ENCODE measurements around the gene SEC14L2. TPM values are rescaled to one million over a fixed set of nuclear protein-coding genes. Genes with fewer than 3 reads are reported as not detected.

Gene SEC14L2
- total and polyA plus RNA-seq, 2 experiments from 2014 or later, result 2.5 to 4.2 TPM

DNA sequence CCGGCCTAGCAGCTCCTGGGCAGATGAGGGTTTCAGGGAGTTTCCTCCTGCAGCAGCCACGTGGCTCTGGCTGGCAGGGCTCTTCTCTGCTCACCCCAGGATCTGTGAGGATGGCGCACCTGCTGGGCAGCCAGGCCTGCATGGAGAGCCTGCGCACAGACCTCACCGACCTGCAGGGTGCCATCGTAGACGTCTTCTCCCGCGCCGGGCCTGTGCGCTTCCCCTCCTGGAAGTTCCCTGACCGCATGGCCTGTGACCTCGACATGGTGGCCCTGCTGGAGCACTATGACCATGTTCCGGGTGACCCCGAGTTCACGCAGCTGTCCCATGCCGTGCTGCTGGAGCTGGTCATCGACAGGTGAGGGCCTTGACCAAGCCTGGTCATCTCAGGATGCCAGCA is 30.9 kb upstream of the SEC14L2 start:
- Mint-ChIP-seq H3K4me3 (no peak overlapping the region), H3K4me1 (peaks cover 20% of the 10 kb centered on the region), H3K36me3 (ENCODE audit: low read depth) (peaks cover 6% of the 10 kb centered on the region; the same call in 2 of the 3 replicates), H3K27me3 (ENCODE audit: insufficient read depth, low read depth, poor library complexity) (peaks cover 18% of the 10 kb centered on the region), H3K9me3 (no peaks in the 10 kb centered on the region), H3K27ac (no peak overlapping the region; the same call in 1 of the 2 replicates)
- no peaks in the 10 kb centered on the region for H3K9me2 ChIP-seq (ENCODE audit: insufficient read depth)
- H3K4me2 ChIP-seq, result no peak overlapping the region
- DNase-seq (ENCODE audit: low spot score) (no peak), ATAC-seq (no peak)
- H3K36me3 ChIP-seq (ENCODE audit: insufficient read depth), result no peaks in the 10 kb centered on the region
- H3K4me3 ChIP-seq, result no peak overlapping the region
- H2AFZ ChIP-seq, result no peak overlapping the region
- H3K27ac ChIP-seq (ENCODE audit: low read depth), result no peak overlapping the region
- H3K27me3 ChIP-seq (ENCODE audit: insufficient read depth), result no peaks in the 10 kb centered on the region
- H4K20me1 ChIP-seq (replicated peaks; ENCODE audit: insufficient read depth), result no peaks in the 10 kb centered on the region
- H3K79me2 ChIP-seq (replicated peaks; ENCODE audit: insufficient read depth), result no peaks in the 10 kb centered on the region
- no peak for TF ChIP-seq STAT1 (IDR thresholded peaks at IDR 0.05; ENCODE audit: unreplicated experiment)
- TF ChIP-seq NANOG (IDR thresholded peaks at IDR 0.05; ENCODE audit: borderline replicate concordance), result no peak
- TF ChIP-seq ZNF331 (CRISPR knock-in tag; IDR thresholded peaks at IDR 0.05; ENCODE audit: low read depth), result no peak
- no peak for TF ChIP-seq EZH2 (IDR thresholded peaks at IDR 0.05; ENCODE audit: low read depth, unreplicated experiment)
- TF ChIP-seq, protein P1, sequence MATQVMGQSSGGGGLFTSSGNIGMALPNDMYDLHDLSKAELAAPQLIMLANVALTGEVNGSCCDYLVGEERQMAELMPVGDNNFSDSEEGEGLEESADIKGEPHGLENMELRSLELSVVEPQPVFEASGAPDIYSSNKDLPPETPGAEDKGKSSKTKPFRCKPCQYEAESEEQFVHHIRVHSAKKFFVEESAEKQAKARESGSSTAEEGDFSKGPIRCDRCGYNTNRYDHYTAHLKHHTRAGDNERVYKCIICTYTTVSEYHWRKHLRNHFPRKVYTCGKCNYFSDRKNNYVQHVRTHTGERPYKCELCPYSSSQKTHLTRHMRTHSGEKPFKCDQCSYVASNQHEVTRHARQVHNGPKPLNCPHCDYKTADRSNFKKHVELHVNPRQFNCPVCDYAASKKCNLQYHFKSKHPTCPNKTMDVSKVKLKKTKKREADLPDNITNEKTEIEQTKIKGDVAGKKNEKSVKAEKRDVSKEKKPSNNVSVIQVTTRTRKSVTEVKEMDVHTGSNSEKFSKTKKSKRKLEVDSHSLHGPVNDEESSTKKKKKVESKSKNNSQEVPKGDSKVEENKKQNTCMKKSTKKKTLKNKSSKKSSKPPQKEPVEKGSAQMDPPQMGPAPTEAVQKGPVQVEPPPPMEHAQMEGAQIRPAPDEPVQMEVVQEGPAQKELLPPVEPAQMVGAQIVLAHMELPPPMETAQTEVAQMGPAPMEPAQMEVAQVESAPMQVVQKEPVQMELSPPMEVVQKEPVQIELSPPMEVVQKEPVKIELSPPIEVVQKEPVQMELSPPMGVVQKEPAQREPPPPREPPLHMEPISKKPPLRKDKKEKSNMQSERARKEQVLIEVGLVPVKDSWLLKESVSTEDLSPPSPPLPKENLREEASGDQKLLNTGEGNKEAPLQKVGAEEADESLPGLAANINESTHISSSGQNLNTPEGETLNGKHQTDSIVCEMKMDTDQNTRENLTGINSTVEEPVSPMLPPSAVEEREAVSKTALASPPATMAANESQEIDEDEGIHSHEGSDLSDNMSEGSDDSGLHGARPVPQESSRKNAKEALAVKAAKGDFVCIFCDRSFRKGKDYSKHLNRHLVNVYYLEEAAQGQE (IDR thresholded peaks at IDR 0.05; ENCODE audit: unreplicated experiment), result no peak
- TF ChIP-seq EZH2phosphoT487 (IDR thresholded peaks at IDR 0.05; ENCODE audit: unreplicated experiment), result no peak
- TF ChIP-seq JUNB (IDR thresholded peaks at IDR 0.05; ENCODE audit: unreplicated experiment), result no peak
- no peak for TF ChIP-seq ZNF114 (CRISPR knock-in tag; IDR thresholded peaks at IDR 0.05)
- TF ChIP-seq, protein P2, sequence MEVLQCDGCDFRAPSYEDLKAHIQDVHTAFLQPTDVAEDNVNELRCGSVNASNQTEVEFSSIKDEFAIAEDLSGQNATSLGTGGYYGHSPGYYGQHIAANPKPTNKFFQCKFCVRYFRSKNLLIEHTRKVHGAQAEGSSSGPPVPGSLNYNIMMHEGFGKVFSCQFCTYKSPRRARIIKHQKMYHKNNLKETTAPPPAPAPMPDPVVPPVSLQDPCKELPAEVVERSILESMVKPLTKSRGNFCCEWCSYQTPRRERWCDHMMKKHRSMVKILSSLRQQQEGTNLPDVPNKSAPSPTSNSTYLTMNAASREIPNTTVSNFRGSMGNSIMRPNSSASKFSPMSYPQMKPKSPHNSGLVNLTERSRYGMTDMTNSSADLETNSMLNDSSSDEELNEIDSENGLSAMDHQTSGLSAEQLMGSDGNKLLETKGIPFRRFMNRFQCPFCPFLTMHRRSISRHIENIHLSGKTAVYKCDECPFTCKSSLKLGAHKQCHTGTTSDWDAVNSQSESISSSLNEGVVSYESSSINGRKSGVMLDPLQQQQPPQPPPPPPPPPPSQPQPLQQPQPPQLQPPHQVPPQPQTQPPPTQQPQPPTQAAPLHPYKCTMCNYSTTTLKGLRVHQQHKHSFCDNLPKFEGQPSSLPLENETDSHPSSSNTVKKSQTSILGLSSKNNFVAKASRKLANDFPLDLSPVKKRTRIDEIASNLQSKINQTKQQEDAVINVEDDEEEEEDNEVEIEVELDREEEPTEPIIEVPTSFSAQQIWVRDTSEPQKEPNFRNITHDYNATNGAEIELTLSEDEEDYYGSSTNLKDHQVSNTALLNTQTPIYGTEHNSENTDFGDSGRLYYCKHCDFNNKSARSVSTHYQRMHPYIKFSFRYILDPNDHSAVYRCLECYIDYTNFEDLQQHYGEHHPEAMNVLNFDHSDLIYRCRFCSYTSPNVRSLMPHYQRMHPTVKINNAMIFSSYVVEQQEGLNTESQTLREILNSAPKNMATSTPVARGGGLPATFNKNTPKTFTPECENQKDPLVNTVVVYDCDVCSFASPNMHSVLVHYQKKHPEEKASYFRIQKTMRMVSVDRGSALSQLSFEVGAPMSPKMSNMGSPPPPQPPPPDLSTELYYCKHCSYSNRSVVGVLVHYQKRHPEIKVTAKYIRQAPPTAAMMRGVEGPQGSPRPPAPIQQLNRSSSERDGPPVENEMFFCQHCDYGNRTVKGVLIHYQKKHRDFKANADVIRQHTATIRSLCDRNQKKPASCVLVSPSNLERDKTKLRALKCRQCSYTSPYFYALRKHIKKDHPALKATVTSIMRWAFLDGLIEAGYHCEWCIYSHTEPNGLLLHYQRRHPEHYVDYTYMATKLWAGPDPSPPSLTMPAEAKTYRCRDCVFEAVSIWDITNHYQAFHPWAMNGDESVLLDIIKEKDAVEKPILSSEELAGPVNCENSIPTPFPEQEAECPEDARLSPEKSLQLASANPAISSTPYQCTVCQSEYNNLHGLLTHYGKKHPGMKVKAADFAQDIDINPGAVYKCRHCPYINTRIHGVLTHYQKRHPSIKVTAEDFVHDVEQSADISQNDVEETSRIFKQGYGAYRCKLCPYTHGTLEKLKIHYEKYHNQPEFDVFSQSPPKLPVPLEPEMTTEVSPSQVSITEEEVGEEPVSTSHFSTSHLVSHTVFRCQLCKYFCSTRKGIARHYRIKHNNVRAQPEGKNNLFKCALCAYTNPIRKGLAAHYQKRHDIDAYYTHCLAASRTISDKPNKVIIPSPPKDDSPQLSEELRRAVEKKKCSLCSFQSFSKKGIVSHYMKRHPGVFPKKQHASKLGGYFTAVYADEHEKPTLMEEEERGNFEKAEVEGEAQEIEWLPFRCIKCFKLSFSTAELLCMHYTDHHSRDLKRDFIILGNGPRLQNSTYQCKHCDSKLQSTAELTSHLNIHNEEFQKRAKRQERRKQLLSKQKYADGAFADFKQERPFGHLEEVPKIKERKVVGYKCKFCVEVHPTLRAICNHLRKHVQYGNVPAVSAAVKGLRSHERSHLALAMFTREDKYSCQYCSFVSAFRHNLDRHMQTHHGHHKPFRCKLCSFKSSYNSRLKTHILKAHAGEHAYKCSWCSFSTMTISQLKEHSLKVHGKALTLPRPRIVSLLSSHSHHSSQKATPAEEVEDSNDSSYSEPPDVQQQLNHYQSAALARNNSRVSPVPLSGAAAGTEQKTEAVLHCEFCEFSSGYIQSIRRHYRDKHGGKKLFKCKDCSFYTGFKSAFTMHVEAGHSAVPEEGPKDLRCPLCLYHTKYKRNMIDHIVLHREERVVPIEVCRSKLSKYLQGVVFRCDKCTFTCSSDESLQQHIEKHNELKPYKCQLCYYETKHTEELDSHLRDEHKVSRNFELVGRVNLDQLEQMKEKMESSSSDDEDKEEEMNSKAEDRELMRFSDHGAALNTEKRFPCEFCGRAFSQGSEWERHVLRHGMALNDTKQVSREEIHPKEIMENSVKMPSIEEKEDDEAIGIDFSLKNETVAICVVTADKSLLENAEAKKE (CRISPR knock-in tag; IDR thresholded peaks at IDR 0.05), result no peak
- TF ChIP-seq CREB1 (CRISPR knock-in tag; IDR thresholded peaks at IDR 0.05; ENCODE audit: low read depth), result no peak
- TF ChIP-seq, protein P3, sequence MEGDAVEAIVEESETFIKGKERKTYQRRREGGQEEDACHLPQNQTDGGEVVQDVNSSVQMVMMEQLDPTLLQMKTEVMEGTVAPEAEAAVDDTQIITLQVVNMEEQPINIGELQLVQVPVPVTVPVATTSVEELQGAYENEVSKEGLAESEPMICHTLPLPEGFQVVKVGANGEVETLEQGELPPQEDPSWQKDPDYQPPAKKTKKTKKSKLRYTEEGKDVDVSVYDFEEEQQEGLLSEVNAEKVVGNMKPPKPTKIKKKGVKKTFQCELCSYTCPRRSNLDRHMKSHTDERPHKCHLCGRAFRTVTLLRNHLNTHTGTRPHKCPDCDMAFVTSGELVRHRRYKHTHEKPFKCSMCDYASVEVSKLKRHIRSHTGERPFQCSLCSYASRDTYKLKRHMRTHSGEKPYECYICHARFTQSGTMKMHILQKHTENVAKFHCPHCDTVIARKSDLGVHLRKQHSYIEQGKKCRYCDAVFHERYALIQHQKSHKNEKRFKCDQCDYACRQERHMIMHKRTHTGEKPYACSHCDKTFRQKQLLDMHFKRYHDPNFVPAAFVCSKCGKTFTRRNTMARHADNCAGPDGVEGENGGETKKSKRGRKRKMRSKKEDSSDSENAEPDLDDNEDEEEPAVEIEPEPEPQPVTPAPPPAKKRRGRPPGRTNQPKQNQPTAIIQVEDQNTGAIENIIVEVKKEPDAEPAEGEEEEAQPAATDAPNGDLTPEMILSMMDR (conservative IDR thresholded peaks at IDR 0.05; ENCODE audit: low read depth in 2 of 2), result no peak
- TF ChIP-seq POLR2AphosphoS5 (IDR thresholded peaks at IDR 0.05; ENCODE audit: low read depth), result no peak
- no peak for TF ChIP-seq ETS1 (IDR thresholded peaks at IDR 0.05)
- peaks cover 16% of the 10 kb centered on the region for H3K4me1 ChIP-seq (ENCODE audit: insufficient read depth)
- H3F3A ChIP-seq (replicated peaks; ENCODE audit: low read depth), result 0 out of 2 replicates have a peak, but pooled peaks cover 6% of the 10 kb centered on the region
